AG04450 (cell line): ENCODE results near the gene SOX18. TPM values are rescaled to one million over a fixed set of nuclear protein-coding genes. Genes with fewer than 3 reads are reported as not detected.

Source experiments
- CTCF ChIA-PET: fragments of 300-600, 350-600 bp; formaldehyde crosslinking; extraction: SDS; loops from one replicate; lab custom pipeline; 2022; ENCODE audit warnings: antibody characterized with exemption, inconsistent platforms; lab: Charles Lee
- POLR2A ChIA-PET: fragments of 350-600 bp; formaldehyde crosslinking; extraction: SDS; loops from one replicate; lab custom pipeline; 2021; ENCODE audit warnings: antibody characterized with exemption, inconsistent platforms; lab: Yijun Ruan, JAX
- DNase-seq: peaks from one replicate; pipeline ENCODE4 v3.0.0-alpha.2; 2011; ENCODE audit warnings: low read depth, low spot score
- H3K27ac ChIP-seq: one replicate; pipeline ENCODE4 v1.5.1; 2012; ENCODE audit warnings: low read depth, low read length, control low read depth
- H3K27me3 ChIP-seq: one replicate; pipeline ENCODE4 v1.6.0; 2012; ENCODE audit warnings: low read length; ENCODE audit not compliant: control insufficient read depth, insufficient read depth
- H3K4me3 ChIP-seq: 2 replicates; pipeline ENCODE4 v1.5.1; 2011; ENCODE audit warnings: mild to moderate bottlenecking, low read depth, low read length, control low read depth
- H3K9me3 ChIP-seq: 2 replicates; pipeline ENCODE4 v1.5.1; 2012; ENCODE audit warnings: low read length; ENCODE audit not compliant: control insufficient read depth, insufficient read depth
- CTCF ChIP-seq: IDR thresholded peaks from 2 replicates; pipeline ENCODE4 v1.5.1; 2011; ENCODE audit warnings: low read depth, low read length, control low read depth, inconsistent platforms
- polyA plus RNA-seq: library from polyadenylated mRNA; depleted of rRNA; stranded (reverse); fragments of >200 nt; gene quantifications from 2 replicates; pipeline ENCODE4 v1.2.3, GENCODE V29; 2011

The SOX18 gene
- polyA plus RNA-seq, 1 experiment = not detected

GRCh38 chr20:64036346-64037198, 12.9 kb downstream of the SOX18 start:
- no peak for DNase-seq
- Histone ChIP-seq H3K27ac (no peak overlapping the region), H3K27me3 (peaks cover 37% of the 10 kb centered on the region), H3K4me3 (no peak overlapping the region), H3K9me3 (no peaks in the 10 kb centered on the region; the same call in 1 of the 2 replicates)
- TF ChIP-seq CTCF = no peak
- CTCF ChIA-PET = interaction anchor here (3.6 kb wide), 1 partner anchor 85 kb away, joined by 31 read pairs; no protein-coding TSS in a partner anchor
- POLR2A ChIA-PET = interaction anchor here (0.6 kb wide), 1 partner anchor 454 kb away, joined by 3 read pairs; no protein-coding TSS in a partner anchor

- POLR2A ChIA-PET = no interaction called here
- Histone ChIP-seq H3K27ac (no peak within 1 kb of the TSS), H3K9me3 (no peaks in the 10 kb centered on the region; the same call in 1 of the 2 replicates), H3K27me3 (peaks cover 31% of the 10 kb centered on the region), H3K4me3 (no peak within 1 kb of the TSS)
- DNase-seq = no peak
- CTCF ChIA-PET = no interaction called here
- TF ChIP-seq CTCF = no peak
Observed at GRCh38 chr20:64035933-64036345, 13.5 kb downstream of the SOX18 start, which contains the start of gene C20orf204. Gene C20orf204, plus strand, starts transcription at chr20:64036182. Its CDS starts 142 bp downstream, at chr20:64036324.

- CTCF ChIA-PET = interaction anchor here (0.8 kb wide), 1 partner anchor 55 kb away, joined by 3 read pairs; the partner anchor contains the start of gene PRPF6
- DNase-seq = no peak
- no peak for TF ChIP-seq CTCF
- Histone ChIP-seq H3K27me3 (peaks cover 25% of the 10 kb centered on the region), H3K27ac (no peak overlapping the region), H3K4me3 (no peak overlapping the region), H3K9me3 (no peaks in the 10 kb centered on the region; the same call in 1 of the 2 replicates)
- POLR2A ChIA-PET = no interaction called here
Observed at GRCh38 chr20:64035066-64035932, 14.1 kb downstream of the SOX18 start.

- CTCF ChIA-PET = no interaction called here
- DNase-seq = no peak
- Histone ChIP-seq H3K27me3 (peaks cover 12% of the 10 kb centered on the region), H3K27ac (no peak overlapping the region), H3K4me3 (no peak overlapping the region), H3K9me3 (no peaks in the 10 kb centered on the region; the same call in 1 of the 2 replicates)
- no peak for TF ChIP-seq CTCF
- POLR2A ChIA-PET = no interaction called here
Observed at GRCh38 chr20:64033981-64034493, 15.4 kb downstream of the SOX18 start.
